HG03469 (cell line): Measurements from ENCODE around the gene TRAPPC10.

Experiments used
- ATAC-seq: cut with Tn5 transposase; IDR thresholded peaks from one replicate; pipeline ENCODE4 v1.9.1; 2021; ENCODE audit warnings: mild to moderate bottlenecking, moderate library complexity, moderate number of reproducible peaks; ENCODE audit not compliant: unreplicated experiment

The TRAPPC10 gene

GRCh38 chr21:43997766-43998742, 14.1 kb upstream of the TRAPPC10 start:
- ATAC-seq = no peak

GRCh38 chr21:44000360-44000759, 11.7 kb upstream of the TRAPPC10 start:
- no peak for ATAC-seq

- ATAC-seq = no peak
Observed at GRCh38 chr21:44002511-44002910, 9.6 kb upstream of the TRAPPC10 start.

- ATAC-seq = no peak
Observed at GRCh38 chr21:44003307-44003966, 8.7 kb upstream of the TRAPPC10 start.

- no peak for ATAC-seq
Observed at GRCh38 chr21:44005071-44005470, 7.0 kb upstream of the TRAPPC10 start.

- no peak for ATAC-seq
Observed at GRCh38 chr21:44005593-44005992, 6.5 kb upstream of the TRAPPC10 start.

GRCh38 chr21:44006017-44006619, 6.0 kb upstream of the TRAPPC10 start:
- ATAC-seq = no peak

GRCh38 chr21:44006656-44007055, 5.5 kb upstream of the TRAPPC10 start:
- no peak for ATAC-seq

- ATAC-seq = no peak
Observed at GRCh38 chr21:44010429-44010828, 1.7 kb upstream of the TRAPPC10 start.

GRCh38 chr21:44011123-44011522, 986 bp upstream of the TRAPPC10 start:
- no peak for ATAC-seq

- no peak for ATAC-seq
Observed at GRCh38 chr21:44012474-44013379, 618 bp downstream of the TRAPPC10 start.

GRCh38 chr21:44013380-44014088, 1.4 kb downstream of the TRAPPC10 start:
- no peak for ATAC-seq

GRCh38 chr21:44017601-44018000, 5.5 kb downstream of the TRAPPC10 start:
- no peak for ATAC-seq

- no peak for ATAC-seq
Observed at GRCh38 chr21:44018127-44018526, 6.0 kb downstream of the TRAPPC10 start.

GRCh38 chr21:44018813-44019567, 6.9 kb downstream of the TRAPPC10 start:
- no peak for ATAC-seq

- no peak for ATAC-seq
Observed at GRCh38 chr21:44019568-44019958, 7.5 kb downstream of the TRAPPC10 start.

- no peak for ATAC-seq
Observed at GRCh38 chr21:44020551-44020950, 8.4 kb downstream of the TRAPPC10 start.

GRCh38 chr21:44021064-44021463, 9.0 kb downstream of the TRAPPC10 start:
- no peak for ATAC-seq

- no peak for ATAC-seq
Observed at GRCh38 chr21:44024257-44024656, 12.1 kb downstream of the TRAPPC10 start.
